ENCODE measurements around the gene ARHGAP9.
A peak's percentile ranks its signal among the peaks of the same experiment; 100 is the strongest.

The ARHGAP9 gene

DNA sequence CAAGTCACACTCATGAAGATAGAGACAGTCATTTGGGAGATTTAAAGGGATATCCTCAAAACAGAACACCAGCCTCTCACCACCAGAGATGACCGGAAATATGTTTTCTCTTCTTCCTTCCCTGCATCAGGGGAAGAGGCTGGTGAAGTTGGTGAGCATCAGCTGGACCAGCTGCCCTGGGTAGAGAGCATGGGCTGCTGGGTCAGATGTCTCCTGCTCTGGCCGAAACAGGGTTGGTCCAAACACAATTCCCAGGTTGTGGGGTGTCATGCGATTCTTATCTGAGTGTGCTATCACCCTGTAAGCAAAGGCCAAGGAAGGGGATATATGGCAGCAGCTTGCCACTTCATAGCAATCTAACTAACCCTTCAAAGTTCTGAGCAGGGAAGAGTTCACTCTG lies 7.3 kb downstream of the ARHGAP9 start:
- DNase-seq (ENCODE audit: low spot score): no peak

DNA sequence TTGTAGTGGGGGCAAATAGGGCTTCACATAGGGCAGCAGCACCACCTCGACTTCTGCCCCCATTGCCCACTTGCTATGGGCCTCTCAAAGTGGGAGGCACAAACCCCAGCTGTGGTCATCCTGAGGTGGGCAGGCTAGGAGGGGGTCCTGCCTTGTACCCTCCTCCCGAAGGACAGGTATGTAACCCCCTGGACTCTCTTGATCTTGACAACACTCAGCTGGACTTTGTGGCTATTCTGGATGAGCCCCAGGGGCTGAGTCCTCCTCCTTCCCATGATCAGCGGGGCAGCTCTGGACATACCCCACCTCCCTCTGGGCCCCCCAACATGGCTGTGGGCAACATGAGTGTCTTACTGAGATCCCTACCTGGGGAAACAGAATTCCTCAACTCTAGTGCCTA lies 8.0 kb downstream of the ARHGAP9 start:
- no peak for DNase-seq (ENCODE audit: low spot score)

GRCh38 chr12:57470970-57471656 lies 8.6 kb downstream of the ARHGAP9 start:
- no peak for DNase-seq (ENCODE audit: low spot score)

GRCh38 chr12:57470286-57470969 lies 9.2 kb downstream of the ARHGAP9 start:
- DNase-seq (ENCODE audit: low spot score): no peak

- no peak for DNase-seq (ENCODE audit: low spot score)
Measured at GRCh38 chr12:57469296-57470164, 10.1 kb downstream of the ARHGAP9 start.

DNA sequence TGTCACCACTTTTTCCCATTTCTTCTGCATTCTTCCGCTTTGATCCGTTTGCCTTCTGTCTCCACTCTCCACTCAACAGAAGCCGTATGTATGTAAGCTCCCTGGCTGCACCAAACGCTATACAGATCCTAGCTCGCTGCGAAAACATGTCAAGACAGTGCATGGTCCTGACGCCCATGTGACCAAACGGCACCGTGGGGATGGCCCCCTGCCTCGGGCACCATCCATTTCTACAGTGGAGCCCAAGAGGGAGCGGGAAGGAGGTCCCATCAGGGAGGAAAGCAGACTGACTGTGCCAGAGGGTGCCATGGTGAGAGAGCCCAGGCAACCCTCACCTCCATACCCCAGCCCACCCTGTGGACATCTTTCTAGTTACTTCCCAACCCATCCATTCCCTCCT lies 11.8 kb downstream of the ARHGAP9 start:
- no peak for DNase-seq (ENCODE audit: low spot score)

GRCh38 chr12:57467212-57467874 lies 12.3 kb downstream of the ARHGAP9 start:
- no peak for DNase-seq (ENCODE audit: low spot score)

GRCh38 chr12:57465747-57466505 lies 13.7 kb downstream of the ARHGAP9 start:
- no peak for DNase-seq (ENCODE audit: low spot score)

- DNase-seq (ENCODE audit: low spot score): no peak
Measured at GRCh38 chr12:57465030-57465746, 14.5 kb downstream of the ARHGAP9 start.

DNA sequence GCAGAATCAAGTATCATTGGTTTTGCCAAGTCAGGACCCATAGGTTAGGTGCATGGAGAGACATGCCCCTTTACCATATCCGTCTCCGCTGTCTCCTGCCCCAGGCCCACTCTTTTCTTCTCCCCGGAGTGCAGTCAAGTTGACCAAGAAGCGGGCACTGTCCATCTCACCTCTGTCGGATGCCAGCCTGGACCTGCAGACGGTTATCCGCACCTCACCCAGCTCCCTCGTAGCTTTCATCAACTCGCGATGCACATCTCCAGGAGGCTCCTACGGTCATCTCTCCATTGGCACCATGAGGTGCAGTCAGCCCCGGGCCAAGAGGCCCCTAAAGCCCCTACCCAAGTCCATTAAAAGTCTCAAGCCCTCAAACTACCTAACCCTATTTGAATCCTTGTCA lies 15.1 kb downstream of the ARHGAP9 start:
- DNase-seq (ENCODE audit: low spot score): no peak

GRCh38 chr12:57462912-57463253 lies 16.8 kb downstream of the ARHGAP9 start:
- DNase-seq (ENCODE audit: low spot score): no peak

GRCh38 chr12:57462251-57462911 lies 17.3 kb downstream of the ARHGAP9 start:
- DNase-seq (ENCODE audit: low spot score): peak; percentile 65

DNA sequence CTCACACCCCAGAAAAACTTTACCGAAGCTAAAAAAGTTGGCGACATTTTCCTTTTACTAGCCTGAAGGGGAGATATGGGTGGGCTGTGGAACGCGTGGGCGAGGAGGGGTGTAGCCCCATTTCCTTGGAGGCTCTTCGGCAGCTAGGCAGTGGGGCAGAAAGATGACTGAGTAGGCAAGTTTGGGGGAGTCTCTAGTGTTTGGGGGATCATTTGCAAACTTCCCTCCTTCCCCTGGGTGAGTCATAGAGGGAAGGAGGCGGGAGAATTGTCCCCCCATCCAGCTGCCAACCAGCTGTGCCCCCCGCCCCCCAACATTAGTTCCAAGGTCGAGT lies 17.8 kb downstream of the ARHGAP9 start:
- DNase-seq (ENCODE audit: low spot score): no peak

DNA sequence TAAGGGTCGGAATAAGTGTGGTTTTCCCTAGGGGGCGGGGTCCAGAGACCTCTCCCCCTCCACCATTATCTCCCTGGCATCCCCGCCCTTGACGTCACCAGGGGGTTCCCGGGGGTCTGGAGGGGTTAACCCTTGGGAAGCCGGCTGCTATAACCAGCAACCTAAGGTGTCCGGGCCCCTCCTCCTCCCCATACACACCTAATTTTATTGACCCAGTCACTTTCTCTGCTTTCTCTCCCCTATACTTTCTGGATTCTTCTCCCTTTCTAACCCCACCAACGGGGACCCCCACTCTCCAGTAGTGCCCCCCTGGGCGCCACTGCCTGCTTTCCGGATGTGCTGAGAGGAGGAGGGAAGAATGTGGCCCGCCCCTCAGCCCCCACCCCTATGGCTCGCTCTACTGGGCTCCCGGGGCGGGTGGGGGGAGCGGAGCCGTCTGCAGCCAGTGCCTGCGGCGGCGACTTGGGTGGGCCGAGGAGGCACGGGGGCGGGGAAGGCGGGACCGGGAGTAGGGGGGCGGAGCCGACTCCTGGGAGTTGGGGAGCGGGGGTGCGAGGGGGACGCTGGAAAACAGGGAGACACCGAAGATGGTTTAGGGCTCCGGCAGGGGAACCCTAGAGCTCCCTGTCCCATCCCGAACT lies 18.3 kb downstream of the ARHGAP9 start:
- DNase-seq (ENCODE audit: low spot score): no peak

GRCh38 chr12:57460841-57461275 lies 18.8 kb downstream of the ARHGAP9 start:
- DNase-seq (ENCODE audit: low spot score): no peak

DNA sequence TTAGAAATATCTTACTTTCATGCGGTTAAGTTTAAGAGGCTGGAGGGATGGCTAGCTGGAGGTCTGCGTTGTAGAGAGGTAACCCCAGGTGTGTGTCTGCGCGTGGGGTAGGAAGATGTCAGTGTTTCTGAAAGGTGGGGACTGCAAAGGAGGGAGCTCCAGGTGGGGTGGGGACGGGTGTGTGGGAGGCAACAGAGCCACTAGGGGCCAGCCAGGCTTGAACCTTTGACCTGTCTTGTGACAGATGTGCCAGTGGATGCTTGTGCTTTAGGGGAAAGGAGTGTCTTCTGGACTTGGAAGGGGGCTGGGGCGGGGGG lies 19.2 kb downstream of the ARHGAP9 start:
- no peak for DNase-seq (ENCODE audit: low spot score)

- no peak for DNase-seq (ENCODE audit: low spot score)
Measured at GRCh38 chr12:57459750-57460467, 19.8 kb downstream of the ARHGAP9 start, which contains the start of gene GLI1. GLI1 (plus strand) TSS chr12:57459785; CDS start chr12:57463692, 3,907 bp downstream.

DNA sequence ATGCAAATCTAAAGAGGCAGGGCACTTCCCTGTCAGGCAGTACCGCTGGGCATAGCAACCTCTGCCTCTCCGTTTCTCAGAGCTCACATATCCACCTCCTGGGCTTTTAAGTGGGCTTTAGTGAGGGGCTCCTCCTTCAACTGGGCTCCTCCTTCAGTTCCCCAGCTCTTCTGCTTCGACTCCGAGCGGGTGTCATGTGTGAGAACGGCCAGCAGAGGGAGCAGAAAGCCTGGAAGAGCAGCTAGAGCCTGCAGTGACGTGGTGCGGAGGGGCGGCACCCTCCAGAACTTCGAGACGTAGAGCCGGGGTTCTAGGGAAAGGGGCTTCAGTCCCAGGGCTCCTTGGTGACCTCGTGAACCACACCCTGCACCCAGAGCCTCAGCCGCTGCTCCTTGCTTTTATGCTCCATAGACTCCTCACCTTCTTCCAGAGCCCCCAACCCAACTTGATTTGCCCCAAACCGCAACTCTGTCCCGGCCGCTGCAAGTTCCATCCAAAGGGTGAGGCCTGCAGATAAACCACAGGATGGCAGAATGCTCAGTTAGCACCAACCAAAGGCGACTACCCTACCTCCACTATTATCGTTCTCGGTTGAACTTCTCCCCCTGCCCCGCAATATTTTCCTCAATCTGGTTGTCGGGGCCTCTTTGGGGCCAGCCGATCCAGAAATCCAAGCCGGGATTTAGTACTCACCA lies 20.5 kb downstream of the ARHGAP9 start:
- DNase-seq (ENCODE audit: low spot score): peak; percentile 91

DNA sequence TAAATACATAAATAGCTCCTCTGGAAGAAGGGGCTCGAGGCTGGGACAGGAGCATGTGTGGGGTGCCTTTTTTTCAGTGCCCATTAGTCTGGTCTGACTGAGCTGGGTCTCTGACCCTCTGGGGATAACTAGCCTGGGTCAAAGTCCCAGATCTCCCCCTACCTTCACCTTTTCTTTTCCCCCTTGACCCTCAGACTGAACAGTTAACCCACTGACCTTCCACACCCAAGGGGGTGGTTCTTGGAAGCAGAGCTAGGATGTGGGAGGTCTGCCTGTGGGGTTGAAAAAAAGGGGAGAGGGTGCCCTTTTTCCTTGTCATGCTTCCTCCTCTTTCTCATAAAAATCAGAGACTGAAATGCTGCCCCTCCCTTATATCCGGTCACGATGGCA lies 21.0 kb downstream of the ARHGAP9 start:
- DNase-seq (ENCODE audit: low spot score): no peak

Measured in putamen (tissue), 1 donor.